Measurements from ENCODE around the gene PTPRM.

PTPRM gene

GRCh38 chr18:8400825-8401224, 833.7 kb downstream of the PTPRM start:
- no peak for DNase-seq (ENCODE audit: low read depth)

GRCh38 chr18:8401606-8402005, 834.5 kb downstream of the PTPRM start:
- DNase-seq (ENCODE audit: low read depth): no peak

GRCh38 chr18:8402237-8402636, 835.1 kb downstream of the PTPRM start:
- no peak for DNase-seq (ENCODE audit: low read depth)

- no peak for DNase-seq (ENCODE audit: low read depth)
These were observed 836.6 kb downstream of the PTPRM start for GRCh38 chr18:8403713-8404112.

- DNase-seq (ENCODE audit: low read depth): no peak
These were observed 839.2 kb downstream of the PTPRM start for GRCh38 chr18:8406186-8406867.

- DNase-seq (ENCODE audit: low read depth): no peak
These were observed 839.7 kb downstream of the PTPRM start for GRCh38 chr18:8406868-8407250.

GRCh38 chr18:8409151-8409550, 842.0 kb downstream of the PTPRM start:
- no peak for DNase-seq (ENCODE audit: low read depth)

GRCh38 chr18:8411492-8411891, 844.4 kb downstream of the PTPRM start:
- DNase-seq (ENCODE audit: low read depth): no peak

GRCh38 chr18:8412117-8412516, 845.0 kb downstream of the PTPRM start:
- DNase-seq (ENCODE audit: low read depth): no peak

- DNase-seq (ENCODE audit: low read depth): no peak
These were observed 846.1 kb downstream of the PTPRM start for GRCh38 chr18:8413189-8413588.

- DNase-seq (ENCODE audit: low read depth): no peak
These were observed 846.6 kb downstream of the PTPRM start for GRCh38 chr18:8413751-8414150.

GRCh38 chr18:8416212-8417019, 849.3 kb downstream of the PTPRM start:
- DNase-seq (ENCODE audit: low read depth): no peak

- DNase-seq (ENCODE audit: low read depth): no peak
These were observed 855.3 kb downstream of the PTPRM start for GRCh38 chr18:8422391-8422790.

- DNase-seq (ENCODE audit: low read depth): no peak
These were observed 856.0 kb downstream of the PTPRM start for GRCh38 chr18:8423051-8423557.

- DNase-seq (ENCODE audit: low read depth): no peak
These were observed 857.4 kb downstream of the PTPRM start for GRCh38 chr18:8424481-8424880.

GRCh38 chr18:8424917-8425725, 858.0 kb downstream of the PTPRM start:
- no peak for DNase-seq (ENCODE audit: low read depth)

GRCh38 chr18:8426401-8426800, 859.3 kb downstream of the PTPRM start:
- DNase-seq (ENCODE audit: low read depth): no peak

- no peak for DNase-seq (ENCODE audit: low read depth)
These were observed 860.2 kb downstream of the PTPRM start for GRCh38 chr18:8427339-8427738.

GRCh38 chr18:8428951-8429350, 861.8 kb downstream of the PTPRM start:
- DNase-seq (ENCODE audit: low read depth): no peak

- DNase-seq (ENCODE audit: low read depth): no peak
These were observed 863.9 kb downstream of the PTPRM start for GRCh38 chr18:8431036-8431435.

GRCh38 chr18:8433323-8433722, 866.2 kb downstream of the PTPRM start:
- DNase-seq (ENCODE audit: low read depth): no peak

- no peak for DNase-seq (ENCODE audit: low read depth)
These were observed 866.7 kb downstream of the PTPRM start for GRCh38 chr18:8433771-8434170.

GRCh38 chr18:8435376-8435775, 868.3 kb downstream of the PTPRM start:
- no peak for DNase-seq (ENCODE audit: low read depth)

Data from activated T-helper 9 cell treated with anti-CD3 and anti-CD28 coated beads, Interleukin-2, amount 50 U/mL, for 16 hours (primary cell).